ENCODE data around the gene CCDC88C.
A peak's percentile ranks its signal among the peaks of the same experiment; 100 is the strongest.

The CCDC88C gene

DNA sequence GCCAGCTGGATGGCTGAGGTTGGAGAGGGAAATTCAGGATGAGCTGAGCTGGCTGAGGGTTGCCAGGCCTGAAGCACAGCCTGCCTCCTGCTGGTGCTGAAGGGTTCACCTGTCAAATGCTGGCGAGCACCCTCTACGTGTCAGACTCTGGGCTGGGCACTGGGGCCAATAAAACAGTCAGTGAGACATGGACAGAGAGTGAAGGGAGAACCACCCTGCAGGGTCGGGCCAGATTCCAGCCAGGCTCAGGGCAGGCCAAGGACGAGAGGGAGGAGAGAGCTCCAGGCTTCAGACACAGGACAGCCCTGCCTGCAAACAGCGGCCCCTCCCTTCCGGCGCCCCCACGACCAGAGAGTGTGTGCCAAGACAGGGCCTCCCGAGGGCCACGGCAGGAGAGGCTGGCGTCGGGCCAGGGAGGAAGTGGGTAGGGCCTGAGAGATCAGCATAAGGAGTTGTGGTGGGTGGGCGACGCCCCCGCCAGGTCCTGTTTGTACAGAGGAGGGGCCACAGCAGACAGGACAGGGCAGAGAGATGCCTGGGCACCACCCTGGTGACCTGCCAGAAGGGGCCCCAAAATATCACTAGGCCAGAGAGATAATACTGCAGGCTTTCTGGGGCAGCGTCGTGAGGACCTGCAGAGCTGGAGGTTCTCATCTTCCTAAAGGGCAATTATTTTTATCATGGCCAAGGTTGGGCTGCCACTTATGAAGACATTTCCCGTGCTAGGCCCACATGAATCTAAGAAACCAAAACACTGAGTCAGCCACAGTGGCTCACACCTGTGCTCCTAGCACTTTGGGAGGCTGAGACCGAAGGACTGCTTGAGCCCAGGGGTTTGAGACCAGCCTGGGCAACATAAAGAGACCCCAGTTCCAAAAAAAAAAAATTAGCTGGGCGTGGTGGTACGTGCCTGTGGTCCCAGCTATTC, 100.0 kb downstream of the CCDC88C start:
- TF ChIP-seq CTCF (IDR thresholded peaks at IDR 0.05; ENCODE audit: insufficient read depth, low read depth, low read length, missing control alignments) = no peak
- H3K4me3 ChIP-seq (ENCODE audit: low read depth, low read length) = no peak overlapping the region
- peak; percentile 71 for DNase-seq (ENCODE audit: low read depth)

DNA sequence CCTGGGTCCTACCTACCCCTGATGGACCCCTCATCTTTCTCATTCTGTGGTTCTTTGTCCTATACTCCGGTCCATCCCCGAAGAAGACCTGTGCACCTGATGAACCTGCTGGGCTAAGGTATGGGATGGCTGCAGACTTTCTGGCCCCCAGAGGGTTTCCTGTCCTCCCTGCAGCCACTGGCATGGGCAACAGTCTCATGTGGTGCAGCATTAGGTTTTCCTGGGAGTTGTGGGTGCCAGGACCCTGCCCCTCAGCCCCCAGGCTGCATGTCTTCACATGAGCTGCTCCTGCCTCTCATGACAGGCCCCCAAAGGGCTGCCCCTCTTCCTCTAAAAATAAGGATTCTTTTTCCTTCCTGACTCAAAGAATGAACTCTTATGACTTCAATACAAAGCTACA, 100.9 kb downstream of the CCDC88C start:
- TF ChIP-seq CTCF (IDR thresholded peaks at IDR 0.05; ENCODE audit: insufficient read depth, low read depth, low read length, missing control alignments) = no peak
- DNase-seq (ENCODE audit: low read depth) = no peak
- H3K4me3 ChIP-seq (ENCODE audit: low read depth, low read length) = no peak overlapping the region

GRCh38 chr14:91315844-91316267, 101.8 kb downstream of the CCDC88C start:
- peak; percentile 96 for DNase-seq (ENCODE audit: low read depth)
- H3K4me3 ChIP-seq (ENCODE audit: low read depth, low read length) = no peak overlapping the region

DNA sequence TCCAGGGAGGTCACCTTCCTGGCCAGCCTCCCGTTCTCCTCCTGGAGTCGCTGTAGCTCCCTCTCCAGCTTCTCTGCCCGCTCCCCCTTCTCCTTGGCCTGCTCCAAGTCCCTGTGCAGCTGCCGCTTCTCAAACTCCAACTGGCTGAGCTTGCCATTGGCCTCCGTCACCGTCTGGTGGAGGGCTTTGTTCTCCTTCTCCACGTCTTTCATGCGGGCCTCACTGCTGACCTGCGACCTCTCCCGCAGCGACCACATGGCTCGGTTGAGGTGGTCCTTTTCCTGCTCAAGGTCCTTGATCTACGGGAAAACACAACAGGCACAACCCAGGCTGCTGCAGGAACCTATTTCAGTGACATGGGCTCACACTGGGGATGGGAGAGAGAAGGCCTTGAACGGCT, 103.8 kb downstream of the CCDC88C start:
- TF ChIP-seq CTCF (IDR thresholded peaks at IDR 0.05; ENCODE audit: insufficient read depth, low read depth, low read length, missing control alignments) = no peak
- DNase-seq (ENCODE audit: low read depth) = no peak

More at GRCh38 chr14:91315844-91316267, 101.8 kb downstream of the CCDC88C start:
- TF ChIP-seq CTCF (IDR thresholded peaks at IDR 0.05; ENCODE audit: insufficient read depth, low read depth, low read length, missing control alignments) = peak; percentile 37

GRCh38 chr14:91313154-91313850, 104.3 kb downstream of the CCDC88C start:
- no peak for TF ChIP-seq CTCF (IDR thresholded peaks at IDR 0.05; ENCODE audit: insufficient read depth, low read depth, low read length, missing control alignments)
- DNase-seq (ENCODE audit: low read depth) = no peak
- H3K4me3 ChIP-seq (ENCODE audit: low read depth, low read length) = no peak overlapping the region

More for the DNA sequence above, 103.8 kb downstream of the CCDC88C start:
- no peak overlapping the region for H3K4me3 ChIP-seq (ENCODE audit: low read depth, low read length)

DNA sequence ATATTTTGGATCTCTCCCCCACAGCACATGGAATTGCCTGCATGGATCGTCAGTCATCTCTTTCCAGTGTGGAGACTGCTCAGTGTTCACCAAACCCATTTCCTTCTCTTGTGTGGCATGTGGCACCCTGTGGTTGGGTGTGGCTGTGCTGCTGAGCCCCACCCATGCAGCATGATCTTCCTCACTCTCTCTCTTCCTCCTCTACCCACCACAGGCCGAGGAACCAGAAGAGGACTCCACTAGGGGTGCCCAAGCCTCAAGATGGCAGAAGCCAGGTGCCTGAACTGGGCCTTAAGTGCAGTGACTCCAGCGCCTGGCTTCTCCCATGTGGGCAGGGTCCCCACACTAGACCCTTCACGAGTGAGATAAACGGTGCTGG, 106.3 kb downstream of the CCDC88C start:
- peak; percentile 42 for DNase-seq (ENCODE audit: low read depth)
- no peak for TF ChIP-seq CTCF (IDR thresholded peaks at IDR 0.05; ENCODE audit: insufficient read depth, low read depth, low read length, missing control alignments)
- H3K4me3 ChIP-seq (ENCODE audit: low read depth, low read length) = no peak overlapping the region

Measured in GM12865 (cell line).